Stimulated activated CD8-positive, alpha-beta memory T cell treated with anti-CD3 and anti-CD28 coated beads, Interleukin-12 subunit alpha, Interleukin-12 subunit beta, amount 100 ng/mL, for 24 hours (primary cell): Measurements from ENCODE around the gene MRPS31.
"Not testable (repeated sequence)": the region's sequence is repeated elsewhere in the genome, so short reads cannot be mapped to it uniquely, and the experiment has no call there.

Experiments used
- DNase-seq: peaks from one replicate; pipeline ENCODE4 v3.0.0-alpha.2; 2020; ENCODE audit errors: extremely low read depth

The MRPS31 gene

DNA sequence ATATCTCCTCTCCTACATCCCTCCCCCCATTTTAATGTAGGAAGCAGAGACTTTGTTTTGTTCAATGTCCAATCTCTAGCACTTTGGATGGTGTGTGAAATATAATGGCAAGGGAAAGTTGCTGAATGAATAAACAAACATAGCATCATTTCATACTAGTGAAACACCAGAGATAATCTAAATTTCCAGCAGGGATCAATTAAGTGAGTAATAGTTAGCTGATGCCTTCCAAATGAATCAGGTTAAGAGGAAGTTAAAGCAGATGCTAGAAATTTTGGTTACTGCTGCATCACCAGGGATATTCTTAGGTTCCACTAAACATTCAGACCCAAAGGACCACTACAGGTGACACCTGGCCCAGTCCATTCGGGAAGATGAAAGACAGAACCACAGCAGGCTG lies 8.1 kb downstream of the MRPS31 start:
- DNase-seq, result no peak

DNA sequence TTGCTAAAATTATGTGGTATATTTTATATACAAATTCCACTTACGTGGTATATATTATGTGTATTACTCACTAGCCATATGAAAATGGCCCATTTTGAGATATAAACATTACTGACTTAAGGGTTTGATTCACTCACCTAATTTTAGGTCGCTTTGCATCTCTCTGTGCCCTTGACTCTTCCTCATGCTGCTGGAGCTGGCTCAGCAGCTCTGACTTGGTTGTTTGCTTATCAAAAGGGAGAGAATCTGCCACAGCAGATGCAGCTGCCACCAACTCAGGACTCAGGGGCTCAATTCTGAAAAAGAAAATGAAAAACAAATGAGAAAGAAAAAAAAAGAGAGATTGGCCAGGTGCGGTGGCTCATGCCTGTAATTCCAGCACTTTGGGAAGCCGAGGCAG lies 12.2 kb downstream of the MRPS31 start:
- DNase-seq, result no peak

DNA sequence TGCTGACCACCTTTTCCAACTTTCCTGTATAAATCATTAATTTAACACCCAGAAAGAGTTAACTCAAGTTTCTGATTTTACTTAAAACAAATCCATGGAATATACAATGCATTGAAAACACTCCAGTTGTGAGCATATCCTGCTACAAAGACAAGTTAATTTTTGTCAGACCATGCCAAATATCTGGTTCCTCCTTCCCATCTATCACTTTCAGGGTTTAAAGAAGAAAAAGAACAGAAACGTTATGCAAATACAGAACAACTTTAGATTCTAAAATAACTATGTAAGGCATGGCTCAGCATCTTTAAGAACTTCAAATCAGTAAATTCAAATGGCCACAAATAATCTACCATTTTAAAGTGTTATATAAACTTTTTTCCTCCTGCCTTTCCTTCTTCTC lies 14.9 kb downstream of the MRPS31 start:
- DNase-seq, result no peak

DNA sequence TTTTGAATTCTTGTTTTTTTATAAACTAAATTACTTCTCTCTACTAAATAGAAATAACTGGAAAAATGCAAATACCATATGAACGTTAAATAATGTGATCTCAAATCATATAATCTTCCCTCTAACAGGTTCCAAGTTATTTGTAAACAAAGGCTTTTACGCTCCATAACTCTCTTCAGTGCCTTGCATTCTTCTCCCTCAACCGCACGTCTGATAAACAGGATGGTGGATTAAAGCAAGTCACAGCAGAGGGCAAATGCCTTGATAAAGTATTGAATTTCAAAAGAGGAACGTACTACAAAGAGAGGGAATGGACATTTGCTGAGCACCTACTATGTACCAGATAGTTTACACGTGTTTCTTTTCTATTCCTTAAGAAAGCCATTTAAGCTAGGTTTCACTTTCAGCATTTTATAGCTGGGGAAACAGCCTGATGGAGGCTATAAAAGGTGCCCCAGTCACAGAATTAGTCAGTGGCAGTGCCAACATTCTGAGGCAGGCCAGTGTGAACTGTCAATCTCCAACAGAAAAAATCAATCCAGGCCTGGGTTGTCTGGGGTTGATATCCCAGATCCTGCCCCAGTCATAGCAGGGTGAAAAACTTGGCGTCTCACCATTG lies 15.8 kb downstream of the MRPS31 start:
- no peak for DNase-seq

DNA sequence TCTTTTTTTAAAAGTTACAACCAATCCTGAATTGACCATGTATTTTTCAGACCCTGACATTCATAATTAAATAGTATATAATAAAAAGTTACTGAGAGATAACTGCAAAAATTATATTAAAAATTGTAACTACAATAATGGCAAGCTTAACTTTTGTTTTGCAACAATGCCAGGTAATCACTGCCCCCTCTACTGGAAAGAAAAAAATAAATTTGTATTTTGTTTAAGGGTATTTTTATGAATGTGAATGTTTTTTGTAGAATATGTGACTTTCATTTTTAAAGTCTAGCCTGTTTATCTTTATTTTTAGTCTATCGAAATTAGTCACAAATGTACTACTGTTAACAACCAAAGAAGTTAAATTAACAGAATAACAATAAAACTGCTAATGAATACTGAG lies 21.7 kb downstream of the MRPS31 start:
- DNase-seq, result no peak

DNA sequence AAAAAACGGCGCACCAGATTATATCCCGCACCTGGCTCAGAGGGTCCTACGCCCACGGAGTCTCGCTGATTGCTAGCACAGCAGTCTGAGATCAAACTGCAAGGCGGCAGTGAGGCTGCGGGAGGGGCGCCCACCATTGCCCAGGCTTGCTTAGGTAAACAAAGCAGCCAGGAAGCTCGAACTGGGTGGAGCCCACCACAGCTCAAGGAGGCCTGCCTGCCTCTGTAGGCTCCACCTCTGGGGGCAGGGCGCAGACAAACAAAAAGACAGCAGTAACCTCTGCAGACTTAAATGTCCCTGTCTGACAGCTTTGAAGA lies 35.8 kb downstream of the MRPS31 start:
- not testable (repeated sequence) for DNase-seq

DNA sequence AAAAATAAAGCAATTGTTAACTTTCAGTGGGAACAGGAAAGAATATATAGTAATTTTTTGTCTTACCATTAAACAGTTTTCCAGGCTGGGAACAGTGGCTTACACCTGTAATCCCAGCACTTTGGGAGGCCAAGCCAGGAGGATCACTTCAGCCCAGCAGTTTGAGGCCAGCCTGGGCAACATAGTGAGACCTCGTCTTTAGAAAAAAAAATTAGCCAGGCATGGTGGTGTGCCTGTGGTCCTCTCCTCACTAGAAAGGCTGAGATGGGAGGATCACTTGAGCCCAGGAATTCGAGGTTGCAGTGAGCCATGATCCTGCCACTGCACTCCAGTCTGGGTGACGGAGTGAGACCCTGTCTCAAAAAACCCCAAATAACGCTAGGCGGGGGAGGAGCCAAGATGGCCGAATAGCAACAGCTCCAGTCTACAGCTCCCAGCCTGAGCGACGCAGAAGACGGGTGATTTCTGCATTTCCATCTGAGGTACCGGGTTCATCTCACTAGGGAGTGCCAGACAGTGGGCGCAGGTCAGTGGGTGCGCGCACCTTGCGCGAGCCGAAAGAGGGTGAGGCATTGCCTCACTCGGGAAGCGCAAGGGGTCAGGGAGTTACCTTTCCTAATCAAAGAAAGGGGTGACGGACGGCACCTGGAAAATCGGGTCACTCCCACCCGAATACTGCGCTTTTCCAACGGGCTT lies 36.3 kb downstream of the MRPS31 start:
- DNase-seq, result not testable (repeated sequence)

DNA sequence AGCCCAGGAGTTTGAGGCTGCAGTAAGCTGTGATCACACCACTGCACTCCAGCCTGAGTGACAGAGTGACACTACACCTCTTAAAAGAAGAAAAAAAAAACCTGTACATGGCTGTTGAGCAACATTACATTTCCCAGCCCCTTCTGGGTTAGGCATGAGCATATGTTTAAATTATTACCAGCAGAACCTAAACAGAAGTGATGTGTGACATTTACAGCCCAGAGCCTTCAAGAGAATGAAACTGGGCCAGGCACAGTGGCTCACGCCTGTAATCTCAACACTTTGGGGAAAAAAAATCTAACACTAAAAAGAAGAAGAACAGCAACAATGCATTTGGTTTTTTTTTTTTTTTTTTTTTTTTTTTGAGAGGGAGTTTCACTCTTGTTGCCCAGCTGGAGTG lies 38.3 kb downstream of the MRPS31 start:
- no peak for DNase-seq

DNA sequence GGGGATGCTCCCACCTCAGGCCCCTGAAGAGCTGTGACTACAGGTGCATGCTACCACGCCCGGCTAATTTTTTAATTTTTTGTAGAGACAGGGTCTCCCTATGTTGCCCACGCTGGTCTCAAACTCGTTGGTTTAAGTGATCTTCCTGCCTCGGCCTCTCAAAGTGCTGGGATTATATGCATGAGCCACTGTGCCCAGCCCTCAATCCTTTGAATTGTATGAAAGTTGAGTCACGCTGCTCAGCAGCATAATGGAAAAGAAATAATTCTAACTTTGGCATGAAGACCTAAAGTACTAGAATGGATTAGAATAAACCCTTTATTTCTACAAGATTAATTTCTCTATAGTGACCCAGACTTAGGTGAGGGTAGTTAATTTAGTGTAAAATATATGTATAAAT lies 42.4 kb downstream of the MRPS31 start:
- no peak for DNase-seq

DNA sequence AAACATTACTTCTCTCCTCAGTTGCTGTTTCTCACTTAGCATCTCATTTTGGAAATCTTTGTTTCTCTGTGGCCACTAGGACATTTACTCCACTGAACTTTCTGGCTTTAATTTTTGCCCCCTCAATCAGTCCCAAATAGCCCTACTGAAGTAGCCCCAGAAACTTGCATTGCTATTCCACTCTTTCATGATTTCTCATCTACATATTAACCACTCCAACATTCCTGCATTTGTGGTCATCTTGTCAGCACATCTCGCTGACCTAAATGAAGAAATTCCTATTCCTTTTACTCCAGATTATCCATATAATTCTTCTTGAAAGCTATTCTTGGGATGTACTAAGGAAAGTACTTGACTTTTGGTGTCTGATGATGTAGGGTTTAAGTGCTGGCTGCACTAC lies 56.6 kb downstream of the MRPS31 start:
- DNase-seq, result not testable (repeated sequence)

DNA sequence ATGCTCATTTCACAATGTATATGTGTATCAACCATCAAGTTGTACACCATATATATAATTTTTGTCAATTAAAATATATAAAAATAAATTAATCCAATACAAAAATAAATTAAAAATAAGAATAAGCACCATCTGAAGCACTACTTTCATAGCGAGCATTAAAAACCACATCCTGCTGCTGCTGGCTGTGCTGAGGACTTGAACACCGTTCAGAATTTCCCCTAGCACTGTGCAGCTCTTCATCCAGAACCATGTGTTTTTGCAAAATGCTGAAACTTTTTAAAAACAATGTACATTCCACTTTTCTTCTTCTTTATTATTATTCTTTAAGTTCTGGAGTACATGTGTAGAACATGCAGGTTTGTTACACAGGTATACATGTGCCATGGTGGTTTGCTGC lies 64.6 kb downstream of the MRPS31 start:
- DNase-seq, result no peak

DNA sequence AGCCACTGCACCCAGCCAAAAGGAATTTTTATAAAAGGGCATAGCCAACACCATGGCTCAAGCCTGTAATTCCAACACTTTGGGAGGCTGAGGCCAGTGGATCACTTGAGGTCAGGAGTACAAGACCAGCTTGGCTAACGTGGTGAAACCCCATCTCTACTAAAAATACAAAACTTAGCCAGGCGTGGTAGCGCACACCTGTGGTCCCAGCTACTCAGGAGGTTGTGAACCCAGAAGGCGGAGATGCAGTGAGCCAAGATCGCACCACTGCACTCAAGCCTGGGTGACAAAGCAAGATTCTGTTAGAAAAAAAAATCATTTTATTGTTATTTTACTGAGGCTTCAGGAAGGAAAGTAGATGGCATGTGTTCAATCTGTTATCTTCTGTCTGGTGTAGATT lies 73.3 kb downstream of the MRPS31 start:
- no peak for DNase-seq

DNA sequence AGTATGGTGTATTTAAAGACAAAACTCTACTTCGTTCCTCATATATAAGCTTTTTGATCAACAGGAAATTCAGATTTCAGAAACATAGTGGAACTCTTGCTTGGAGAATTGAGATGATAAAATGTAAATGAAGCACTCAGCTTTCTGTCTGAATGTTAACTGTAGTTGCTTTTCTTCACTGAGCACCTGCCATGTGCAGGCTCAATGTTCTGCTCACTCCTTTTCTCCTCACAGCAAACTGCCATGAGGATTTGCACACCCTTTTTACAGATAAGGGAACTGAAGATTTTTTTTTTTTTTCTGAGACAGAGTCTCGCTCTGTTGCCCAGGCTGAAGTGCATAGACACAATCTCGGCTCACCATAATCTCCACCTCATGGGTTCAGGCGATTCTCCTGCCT lies 76.6 kb downstream of the MRPS31 start:
- no peak for DNase-seq

DNA sequence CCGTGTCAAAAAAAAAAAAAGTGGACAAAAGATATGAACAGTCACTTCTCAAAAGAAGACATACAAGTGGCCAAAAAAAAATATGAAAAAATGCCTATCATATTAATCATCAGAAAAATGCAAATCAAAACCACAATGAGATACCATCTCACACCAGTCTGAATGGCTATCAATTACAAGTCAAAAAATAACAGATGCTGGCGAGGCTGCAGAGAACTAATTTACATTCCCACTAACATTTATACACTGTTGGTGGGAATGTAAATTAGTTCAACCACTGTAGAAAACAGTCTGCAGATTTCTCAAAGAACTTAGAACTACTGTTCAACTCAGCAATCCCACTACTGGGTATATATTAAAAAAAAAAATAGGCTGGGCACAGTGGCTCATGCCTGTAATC lies 78.0 kb downstream of the MRPS31 start:
- DNase-seq, result no peak

DNA sequence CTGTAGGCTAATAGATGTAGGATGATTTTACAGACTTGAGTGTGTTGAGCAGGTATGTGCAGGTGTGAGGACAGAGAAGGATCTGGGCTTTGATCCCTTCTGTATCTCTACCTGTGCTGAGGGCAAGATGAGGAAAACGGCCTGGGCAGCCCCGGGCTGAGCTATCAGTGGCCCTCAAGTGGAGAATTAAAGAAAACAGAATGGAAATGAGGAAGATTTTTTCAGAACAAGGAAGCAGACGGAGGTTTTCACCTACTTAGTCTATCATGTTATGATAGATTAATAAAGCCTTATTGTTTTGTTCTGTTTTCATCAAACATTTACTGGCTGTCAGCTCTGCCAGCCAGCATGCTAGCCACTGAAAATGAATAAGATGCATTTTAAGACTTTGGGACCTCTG lies 82.2 kb downstream of the MRPS31 start:
- DNase-seq, result no peak

DNA sequence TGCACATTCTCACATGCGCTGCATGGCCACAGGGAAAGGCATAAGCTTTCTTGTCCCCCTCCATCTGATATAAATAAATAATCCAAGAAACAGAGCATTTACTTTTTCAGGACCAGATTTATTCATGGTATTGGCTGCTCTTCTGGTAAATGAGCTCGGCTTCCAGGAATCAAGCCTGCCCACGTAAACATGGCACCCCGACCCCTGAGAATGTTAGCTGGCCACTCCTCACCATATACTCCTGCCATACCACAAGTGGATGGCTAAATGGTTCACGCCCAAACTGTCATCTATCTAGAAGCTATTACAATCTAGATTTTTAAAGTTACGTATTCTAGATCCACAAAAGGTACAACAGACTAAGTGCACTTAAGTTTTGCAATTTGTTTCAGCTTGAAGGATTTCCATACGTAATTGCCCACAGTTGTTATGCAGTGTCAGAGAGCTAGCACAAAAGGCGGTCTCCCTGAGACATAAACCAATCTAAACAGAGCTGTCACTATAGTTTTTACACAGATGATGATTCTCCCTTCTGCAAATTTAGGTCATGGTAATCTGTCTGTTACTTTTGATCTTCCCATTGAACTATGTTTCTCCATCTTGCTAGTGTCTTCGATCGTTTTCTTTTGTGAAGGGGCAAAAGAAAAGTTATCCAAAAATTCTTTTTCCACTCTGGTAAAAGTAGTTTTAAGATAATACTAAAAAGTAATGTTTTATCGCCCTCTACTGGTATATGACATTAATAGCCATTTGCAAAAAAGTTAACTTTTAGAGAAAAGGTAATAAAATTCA lies 88.3 kb downstream of the MRPS31 start:
- DNase-seq, result no peak

DNA sequence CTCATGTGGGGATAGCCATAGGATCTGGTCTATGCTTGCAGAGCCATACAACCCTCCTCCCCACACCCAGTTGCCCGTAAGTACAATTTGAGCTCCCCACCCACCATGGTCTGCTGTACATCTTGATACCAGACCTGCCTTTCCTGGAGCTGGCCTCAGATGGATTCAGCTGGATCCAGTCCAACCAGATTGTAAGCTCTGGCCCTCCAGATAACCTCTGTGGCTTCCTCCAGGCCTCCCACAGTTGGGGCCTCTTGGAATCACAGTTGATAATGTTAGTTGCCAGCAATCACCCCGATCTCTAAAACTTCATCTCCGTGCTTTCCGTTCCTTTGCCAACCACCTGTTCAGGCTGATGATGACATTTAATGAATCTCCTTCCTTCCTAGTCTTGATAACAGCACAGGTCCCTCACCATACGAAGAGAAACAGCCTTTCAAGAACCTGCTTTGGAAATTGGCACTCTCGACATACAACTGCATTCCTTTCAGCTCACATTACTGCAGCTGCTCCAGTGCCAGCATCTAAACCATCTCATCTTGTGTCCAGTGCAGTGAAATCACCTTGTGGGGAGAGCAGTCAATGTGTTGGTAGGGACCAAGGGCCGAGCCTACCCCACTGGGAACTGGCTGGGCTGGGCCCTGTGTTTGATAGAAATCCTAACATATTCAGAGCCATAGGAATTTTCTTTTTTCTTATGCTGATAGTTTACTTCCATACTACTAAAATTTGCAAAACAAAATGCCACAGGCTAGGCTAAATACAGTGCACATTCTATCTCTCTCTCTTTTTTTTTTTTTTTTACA lies 89.4 kb downstream of the MRPS31 start:
- DNase-seq, result no peak

DNA sequence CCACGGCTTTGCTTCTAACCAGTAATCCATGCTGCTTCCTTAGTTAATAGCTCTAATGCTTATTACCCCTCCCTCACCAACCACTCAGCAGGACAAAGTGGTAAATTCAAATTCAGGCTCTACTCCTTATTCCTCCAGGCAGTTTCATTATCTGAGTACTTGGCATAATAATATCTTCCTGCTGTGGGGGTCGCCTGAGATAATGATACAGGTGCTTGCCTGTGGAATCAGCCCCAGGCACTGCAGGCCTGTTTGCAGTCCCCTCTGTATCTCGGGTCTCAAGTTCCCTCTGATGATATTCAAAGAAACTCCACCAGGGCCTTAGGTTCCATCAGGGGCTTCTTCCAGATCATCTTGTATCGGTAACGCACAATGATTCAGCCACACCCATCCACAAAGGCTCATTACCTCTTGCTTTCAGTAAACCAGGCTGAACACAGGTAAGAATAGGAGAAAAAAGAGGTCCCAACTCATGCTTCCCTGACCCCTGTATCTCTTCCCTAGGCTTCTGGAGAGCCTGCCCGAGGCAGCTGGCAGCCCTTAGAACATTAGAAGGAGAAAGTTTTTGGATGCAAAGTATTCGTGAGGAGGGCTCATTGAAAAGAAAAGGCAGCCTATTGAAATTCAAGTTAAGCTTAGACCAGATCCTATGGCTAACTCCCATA lies 90.2 kb downstream of the MRPS31 start:
- DNase-seq, result no peak

DNA sequence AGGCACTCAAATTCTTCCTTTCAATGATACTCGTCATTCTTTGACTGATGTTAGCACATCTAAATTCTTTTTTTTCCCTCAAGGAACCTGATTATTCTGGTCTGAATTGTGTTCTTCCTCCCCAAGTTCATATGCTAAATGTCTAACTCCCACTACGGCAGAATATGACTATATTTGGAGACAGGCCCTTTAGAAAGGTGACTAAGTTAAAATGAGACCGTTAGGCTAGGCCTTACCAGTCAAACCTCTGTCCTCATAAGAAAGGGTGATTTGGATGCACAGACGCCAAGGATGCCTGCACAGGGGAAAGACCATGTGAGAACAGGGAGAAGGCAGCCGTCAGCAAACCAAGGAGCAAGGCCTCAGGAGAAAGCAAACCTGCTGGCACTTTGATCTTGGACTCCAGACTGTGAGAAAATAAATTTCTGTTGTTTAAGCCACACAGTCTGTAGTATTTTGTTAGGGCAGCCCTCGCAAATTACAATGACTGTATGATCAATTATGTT lies 91.5 kb downstream of the MRPS31 start:
- DNase-seq, result no peak
